Hematopoietic multipotent progenitor cell treated with erythropoietin and hydrocortisone succinate and interleukin-3 and kit ligand, for 17 days (in vitro differentiated cells): ENCODE data around the gene CEBPB.

Experiments used
- DNase-seq: peaks from one replicate; pipeline ENCODE4 v3.0.0-alpha.2; 2015; ENCODE audit warnings: low spot score

The CEBPB gene

DNA sequence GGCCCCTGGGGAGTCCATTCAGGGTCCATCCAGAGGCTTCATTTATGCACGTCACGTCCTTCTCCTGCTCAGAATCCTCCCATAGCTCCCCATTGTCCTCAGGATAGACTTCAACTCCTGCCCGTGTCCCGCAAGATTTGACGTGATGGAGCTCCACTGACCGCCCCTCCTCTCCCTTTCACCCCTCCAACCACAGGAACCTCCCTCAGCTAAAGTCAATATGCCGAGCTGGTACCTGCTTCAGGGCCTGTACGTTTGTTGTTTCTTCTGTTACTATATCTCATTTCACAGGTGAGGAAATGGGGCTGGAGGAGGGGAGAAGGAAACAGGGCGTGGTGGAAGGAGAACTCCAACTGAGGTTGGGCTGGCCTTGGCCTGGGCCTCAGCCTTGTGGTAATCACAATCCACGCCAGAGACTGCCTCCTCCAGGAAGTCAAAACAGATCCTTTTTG, 38.6 kb downstream of the CEBPB start:
- no peak for DNase-seq

DNA sequence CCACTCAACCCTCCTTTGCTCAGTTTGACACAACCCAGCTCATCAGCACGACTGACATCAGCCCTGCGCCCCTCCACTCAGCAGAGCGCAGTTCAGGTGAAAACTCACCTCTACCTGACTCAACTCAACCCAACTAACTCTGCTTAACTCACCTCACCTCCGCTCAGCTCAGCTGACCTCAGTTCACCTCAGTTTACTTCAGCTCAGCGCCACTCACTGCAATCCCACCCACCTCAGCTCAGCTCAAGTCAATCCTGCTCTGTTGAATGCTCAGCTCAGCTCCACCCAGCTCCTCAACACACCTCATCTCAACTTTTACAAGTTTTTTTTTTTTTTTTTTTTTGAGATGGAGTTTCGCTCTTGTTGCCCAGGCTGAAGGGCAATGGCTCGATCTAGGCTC, 39.6 kb downstream of the CEBPB start:
- no peak for DNase-seq

GRCh38 chr20:50230871-50231560, 40.4 kb downstream of the CEBPB start:
- no peak for DNase-seq

DNA sequence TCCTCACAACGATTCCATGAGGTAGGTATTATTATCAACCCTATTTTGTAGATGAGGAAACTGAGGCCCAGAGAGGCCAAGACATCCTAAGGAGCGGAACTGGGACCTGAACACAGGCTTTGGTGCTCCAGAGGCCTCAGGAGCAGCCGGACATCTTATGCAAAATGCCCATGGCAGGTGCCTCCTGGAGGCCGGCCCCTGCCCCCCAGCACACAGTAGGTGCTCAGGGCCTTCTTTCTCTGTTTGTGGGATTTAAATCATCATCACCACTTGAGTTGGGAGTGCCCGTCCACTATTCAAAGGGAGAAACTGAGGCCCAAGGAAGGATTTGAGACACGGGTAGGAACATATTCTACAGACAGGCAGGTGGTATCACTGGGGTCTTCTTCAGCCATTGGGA, 41.2 kb downstream of the CEBPB start:
- no peak for DNase-seq

GRCh38 chr20:50232651-50233324, 42.2 kb downstream of the CEBPB start:
- no peak for DNase-seq

- no peak for DNase-seq
Observed at GRCh38 chr20:50233325-50234212, 42.9 kb downstream of the CEBPB start.

DNA sequence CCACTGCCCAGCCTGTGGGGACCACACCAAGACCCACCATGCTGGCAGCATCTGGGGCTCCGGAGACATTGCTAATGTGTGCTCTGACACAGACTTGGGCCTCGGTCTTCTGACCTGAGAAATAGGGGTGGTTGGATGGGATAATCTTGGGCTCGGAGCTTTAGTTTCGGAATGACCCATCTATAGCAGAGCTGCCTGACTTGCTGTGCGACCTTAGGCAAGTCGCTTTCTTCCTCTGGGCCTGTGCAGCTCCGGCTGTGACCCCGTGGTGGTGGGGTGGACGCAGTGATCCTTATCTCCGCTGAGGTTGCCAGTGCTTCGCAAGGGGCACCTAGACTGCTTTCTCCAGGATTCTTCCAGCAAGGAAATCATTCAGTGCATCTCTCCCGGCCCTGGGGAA, 43.7 kb downstream of the CEBPB start:
- no peak for DNase-seq

DNA sequence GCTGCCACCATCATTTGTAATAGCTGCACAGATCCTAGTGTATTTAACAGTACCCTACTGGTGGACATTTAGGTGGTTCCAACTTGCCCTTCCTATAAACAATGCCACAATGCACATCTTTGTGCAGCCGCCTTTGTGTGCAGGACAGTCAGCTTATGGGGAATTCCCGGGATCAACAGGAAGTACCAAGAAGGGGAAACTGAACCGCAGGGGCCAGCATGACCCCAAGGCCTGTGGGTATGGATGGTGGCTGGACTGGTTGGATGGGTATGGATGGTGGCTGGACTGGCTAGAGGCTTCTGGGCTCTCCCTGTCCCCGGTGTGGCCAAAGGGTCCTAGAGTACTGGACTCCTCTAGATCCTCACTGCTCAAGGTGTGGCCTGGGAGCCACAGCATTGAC, 46.7 kb downstream of the CEBPB start:
- no peak for DNase-seq

- no peak for DNase-seq
Observed at GRCh38 chr20:50238081-50238800, 47.6 kb downstream of the CEBPB start.

DNA sequence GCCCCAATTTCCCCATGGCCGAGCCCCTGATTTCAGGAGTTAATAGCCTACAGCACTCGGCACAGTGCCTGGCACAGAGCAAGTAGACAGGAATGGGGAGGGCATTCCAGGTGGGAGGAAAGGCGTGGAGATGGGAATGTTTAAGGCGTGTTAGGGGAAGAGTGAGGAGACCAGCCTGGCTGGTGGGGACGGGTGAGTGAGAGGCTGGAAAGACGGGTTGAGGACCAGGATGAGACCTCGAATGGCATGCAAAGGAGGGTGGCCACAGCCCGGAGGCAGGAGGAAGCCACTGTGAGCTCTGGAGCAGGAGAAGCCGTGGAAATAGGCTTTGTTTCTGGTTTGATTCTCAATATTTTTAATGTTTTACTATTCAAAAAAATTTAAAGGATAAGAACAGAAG, 49.5 kb downstream of the CEBPB start:
- DNase-seq = no peak

- DNase-seq = no peak
Observed at GRCh38 chr20:50242178-50242514, 51.5 kb downstream of the CEBPB start.
